ENCODE data around the gene IQCN. TPM values are rescaled to one million over a fixed set of nuclear protein-coding genes. Genes with fewer than 3 reads are reported as not detected.

The IQCN gene
- total RNA-seq, 2 experiments from 2014 or later, result 6.3 to 7.2 TPM

DNA sequence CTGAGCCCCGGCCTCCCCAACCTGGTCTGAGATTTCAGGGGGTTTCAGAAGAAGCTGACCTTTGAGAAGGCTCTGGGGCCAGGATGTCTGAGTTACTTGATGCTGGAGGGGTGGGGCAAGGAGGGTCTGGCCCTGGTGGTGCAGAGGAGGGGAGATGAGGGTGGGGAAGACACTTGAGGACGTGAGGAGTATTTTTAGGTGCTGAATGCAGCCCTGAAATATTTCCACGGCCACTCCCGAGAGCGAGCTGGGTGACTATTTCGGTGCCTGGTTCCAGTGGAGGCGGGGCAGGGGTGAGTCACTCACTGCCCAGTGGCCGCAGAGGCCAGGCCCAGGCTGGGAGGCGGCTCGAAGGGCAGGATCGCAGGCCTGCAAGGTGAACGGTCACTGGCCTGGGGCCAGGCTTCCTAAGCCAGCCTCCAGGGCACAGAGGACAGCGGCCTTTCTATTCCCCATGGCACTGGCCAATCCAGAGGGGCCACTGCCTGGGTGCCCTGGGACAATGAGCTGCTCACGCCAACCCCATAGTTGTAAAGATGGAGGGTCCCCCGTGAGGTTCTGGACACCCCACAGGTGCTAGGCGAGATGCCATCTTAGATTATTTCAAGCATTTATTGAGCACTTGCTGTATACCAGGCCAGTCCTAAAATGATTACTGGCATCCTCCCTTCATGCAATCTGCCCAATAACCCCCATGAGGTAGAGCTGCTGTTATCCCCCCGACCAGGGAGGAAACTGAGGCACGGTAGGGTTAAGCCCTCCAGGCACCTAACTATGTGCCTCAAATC lies 26.9 kb upstream of the IQCN start:
- no peak overlapping the region for H3K27ac Mint-ChIP-seq
- CTCF ChIA-PET, result interaction anchor here (1.8 to 7.8 kb wide), 3 partner anchors 9 to 21 kb away, joined by 9 to 98 read pairs (median 29); partner anchors contain the start of genes JUND and LSM4
- peaks cover 17% of the 10 kb centered on the region for H3K36me3 Mint-ChIP-seq (ENCODE audit: low read depth)
- no peak overlapping the region for H3K4me3 Mint-ChIP-seq
- peaks cover 53% of the 10 kb centered on the region for H3K4me1 Mint-ChIP-seq
- no peak for DNase-seq
- H3K27me3 Mint-ChIP-seq, result no peaks in the 10 kb centered on the region
- H3K9me3 Mint-ChIP-seq, result peaks cover 2% of the 10 kb centered on the region
- POLR2A ChIA-PET, result interaction anchor here (4.5 kb wide), 1 partner anchor 21 kb away, joined by 128 read pairs; the partner anchor contains the start of gene JUND

DNA sequence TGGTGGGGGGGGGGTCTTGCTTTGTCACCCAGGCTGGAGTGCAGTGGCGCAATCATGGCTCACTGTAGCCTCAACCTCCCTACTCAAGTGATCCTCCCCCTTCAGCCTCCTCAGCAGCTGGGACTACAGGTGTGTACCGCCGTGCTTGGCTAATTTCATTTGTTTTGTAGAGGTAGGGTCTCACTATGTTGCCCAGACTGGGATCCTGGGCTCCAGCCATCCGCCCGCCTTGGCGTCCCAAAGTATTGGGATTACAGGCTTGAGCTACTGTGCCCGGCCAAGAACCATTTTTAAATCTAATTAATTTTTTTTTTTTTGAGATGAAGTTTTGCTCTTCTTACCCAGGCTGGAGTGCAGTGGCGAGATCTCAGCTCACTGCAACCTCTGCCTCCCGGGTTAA lies 25.4 kb upstream of the IQCN start:
- CTCF ChIA-PET, result interaction anchor here (0.6 to 7.8 kb wide), 3 partner anchors 16 to 58 kb away, joined by 3 to 98 read pairs (median 4); partner anchors contain the start of gene JUND
- no peak overlapping the region for H3K4me3 Mint-ChIP-seq
- no peak for DNase-seq
- peaks cover 9% of the 10 kb centered on the region for H3K36me3 Mint-ChIP-seq (ENCODE audit: low read depth)
- no peaks in the 10 kb centered on the region for H3K27me3 Mint-ChIP-seq
- POLR2A ChIA-PET, result interaction anchor here (0.6 to 1.2 kb wide), 3 partner anchors 17 to 25 kb away, joined by 4 read pairs; partner anchors contain the start of gene JUND
- peaks cover 2% of the 10 kb centered on the region for H3K9me3 Mint-ChIP-seq
- H3K4me1 Mint-ChIP-seq, result peaks cover 55% of the 10 kb centered on the region
- H3K27ac Mint-ChIP-seq, result no peak overlapping the region

DNA sequence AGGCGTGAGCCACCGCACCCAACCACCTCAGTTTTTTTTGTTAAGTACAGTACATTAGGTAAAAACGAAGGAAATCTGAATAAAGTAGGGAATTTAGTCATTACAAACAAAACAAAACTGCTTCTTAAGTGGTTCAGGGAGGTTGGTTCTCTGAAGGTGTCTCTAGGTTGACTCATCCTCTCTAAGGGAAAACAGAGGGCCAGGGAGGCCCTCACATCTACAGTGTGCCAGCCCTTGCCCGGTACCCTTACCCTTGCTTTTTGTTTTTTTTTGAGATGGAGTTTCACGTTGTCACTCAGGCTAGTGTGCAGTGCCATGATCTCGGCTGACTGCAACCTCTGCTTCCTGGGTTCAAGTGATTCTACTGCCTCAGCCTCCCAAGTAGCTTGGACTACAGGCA lies 24.3 kb upstream of the IQCN start:
- Mint-ChIP-seq H3K36me3 (ENCODE audit: low read depth) (peaks cover 2% of the 10 kb centered on the region), H3K27me3 (no peaks in the 10 kb centered on the region), H3K27ac (peak overlapping the region; percentile 72), H3K9me3 (peaks cover 2% of the 10 kb centered on the region), H3K4me1 (peaks cover 63% of the 10 kb centered on the region), H3K4me3 (no peak overlapping the region)
- POLR2A ChIA-PET, result interaction anchor here (1.7 kb wide), 1 partner anchor 17 kb away, joined by 3 read pairs; the partner anchor contains the start of gene JUND
- DNase-seq, result no peak
- CTCF ChIA-PET, result interaction anchor here (7.8 kb wide), 1 partner anchor 19 kb away, joined by 98 read pairs; the partner anchor contains the start of gene JUND

DNA sequence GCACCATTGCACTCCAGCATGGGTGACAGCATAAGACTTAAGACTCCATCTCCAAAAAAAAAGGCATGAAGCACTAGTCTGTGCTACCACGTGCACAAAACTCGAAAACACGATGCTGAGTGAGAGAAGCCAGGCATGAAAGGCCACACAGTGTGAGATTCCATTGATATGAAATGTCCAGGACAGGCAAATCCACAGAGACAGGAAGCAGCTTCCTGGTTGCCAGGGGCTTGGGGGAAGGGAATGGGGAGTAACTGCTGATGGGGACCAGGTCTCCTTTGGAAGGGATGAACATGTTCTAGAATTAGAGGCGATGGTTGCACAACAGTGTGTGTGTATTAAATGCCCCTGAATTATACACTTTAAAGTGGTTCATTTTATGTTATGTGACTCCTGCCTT lies 23.1 kb upstream of the IQCN start:
- Mint-ChIP-seq H3K36me3 (ENCODE audit: low read depth) (peaks cover 3% of the 10 kb centered on the region), H3K27me3 (no peaks in the 10 kb centered on the region), H3K4me1 (peaks cover 66% of the 10 kb centered on the region), H3K27ac (no peak overlapping the region), H3K4me3 (no peak overlapping the region), H3K9me3 (peaks cover 2% of the 10 kb centered on the region)
- no peak for DNase-seq
- ChIA-PET POLR2A (interaction anchor here (0.6 to 1.7 kb wide), 3 partner anchors 16 to 25 kb away, joined by 3 to 5 read pairs (median 3); partner anchors contain the start of gene JUND), CTCF (interaction anchor here (2.5 kb wide), 1 partner anchor 17 kb away, joined by 29 read pairs; the partner anchor contains the start of gene JUND)

DNA sequence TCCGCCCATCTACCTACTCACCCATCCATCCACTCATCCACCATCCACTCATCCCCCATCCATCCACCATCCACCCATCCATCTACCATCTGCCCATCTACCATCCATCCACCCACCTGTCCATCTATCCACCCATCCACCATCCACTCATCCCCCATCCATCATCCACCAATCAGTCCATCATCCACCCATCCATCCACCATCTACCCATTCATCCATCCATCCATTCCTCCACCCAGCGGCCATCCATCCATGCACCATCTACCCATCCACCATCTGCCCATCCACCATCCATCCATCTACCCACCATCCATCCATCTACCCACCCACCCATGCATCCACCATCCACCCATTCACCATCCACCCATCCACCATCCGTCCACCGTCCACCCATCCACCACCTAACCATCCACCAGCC lies 20.8 kb upstream of the IQCN start:
- ChIA-PET POLR2A (no interaction called here), CTCF (interaction anchor here (3.6 kb wide), 1 partner anchor 16 kb away, joined by 69 read pairs; the partner anchor contains the start of gene JUND)
- DNase-seq, result no peak
- Mint-ChIP-seq H3K9me3 (peaks cover 2% of the 10 kb centered on the region), H3K4me3 (no peak overlapping the region), H3K4me1 (peaks cover 75% of the 10 kb centered on the region), H3K36me3 (ENCODE audit: low read depth) (peaks cover 4% of the 10 kb centered on the region), H3K27me3 (no peaks in the 10 kb centered on the region), H3K27ac (peak overlapping the region; percentile 95)

DNA sequence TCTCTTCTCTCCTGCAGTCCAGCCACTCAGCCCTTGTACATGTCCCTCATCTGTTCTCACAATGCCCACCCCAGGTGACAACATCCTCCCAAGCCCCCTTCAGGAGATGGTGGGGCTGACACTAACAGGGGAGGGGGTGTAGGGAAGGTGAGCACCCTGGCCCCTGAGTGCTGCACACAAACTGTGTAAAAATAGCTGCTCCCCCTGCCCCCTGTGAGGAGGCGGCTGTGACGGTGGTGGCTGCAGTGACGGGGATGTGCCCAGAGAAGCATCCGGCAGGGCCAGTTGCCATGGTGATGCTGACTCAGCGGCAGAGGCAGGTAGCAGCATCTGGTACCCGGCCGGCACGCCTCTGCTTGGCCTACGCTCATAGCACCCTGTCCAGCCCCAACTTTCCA lies 20.2 kb upstream of the IQCN start:
- Mint-ChIP-seq H3K27ac (peak overlapping the region; percentile 95), H3K4me3 (peak overlapping the region; percentile 93), H3K27me3 (no peaks in the 10 kb centered on the region), H3K36me3 (ENCODE audit: low read depth) (peaks cover 4% of the 10 kb centered on the region), H3K9me3 (peaks cover 2% of the 10 kb centered on the region), H3K4me1 (peaks cover 79% of the 10 kb centered on the region)
- POLR2A ChIA-PET, result interaction anchor here (4.7 kb wide), 1 partner anchor 14 kb away, joined by 92 read pairs; the partner anchor contains the start of gene JUND
- DNase-seq, result peak; percentile 93
- CTCF ChIA-PET, result interaction anchor here (3.6 kb wide), 1 partner anchor 15 kb away, joined by 69 read pairs; the partner anchor contains the start of gene JUND

DNA sequence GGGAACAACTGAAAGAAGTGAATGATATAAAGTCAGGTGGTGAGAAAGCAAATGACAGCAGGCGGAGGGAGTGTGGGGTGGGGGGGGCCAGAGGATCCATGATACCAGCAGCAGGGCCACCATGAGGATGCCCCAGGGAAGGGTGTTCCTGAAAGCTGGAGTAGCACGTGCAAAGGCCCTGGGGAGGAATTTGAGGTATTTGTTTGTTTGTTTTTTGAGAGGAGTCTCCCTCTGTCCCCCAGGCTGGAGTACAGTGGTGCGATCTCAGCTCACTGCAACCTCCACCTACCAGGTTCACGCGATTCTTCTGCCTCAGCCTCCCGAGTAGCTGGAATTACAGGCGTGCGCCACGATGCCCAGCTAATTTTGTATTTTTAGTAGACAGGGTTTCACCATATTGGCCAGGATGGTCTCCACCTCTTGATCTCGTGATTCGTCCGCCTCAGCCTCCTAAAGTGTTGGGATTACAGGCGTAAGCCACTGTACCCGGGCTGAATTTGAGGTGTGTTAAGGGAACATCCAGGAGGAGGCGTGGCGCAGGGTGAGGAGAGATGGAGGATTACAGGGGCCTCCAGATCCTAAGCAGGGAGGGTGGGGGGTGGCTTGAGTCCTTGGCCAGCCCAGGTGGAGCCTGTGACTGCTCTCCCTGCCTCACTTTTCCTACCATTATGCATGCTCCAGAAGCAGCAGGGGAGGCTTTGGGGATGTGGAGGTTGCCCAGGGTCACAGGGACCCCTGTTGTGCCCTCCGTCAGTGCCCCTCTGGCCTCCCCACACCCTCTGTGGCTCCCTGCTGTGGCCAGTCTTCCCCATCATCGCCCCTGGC lies 19.6 kb upstream of the IQCN start:
- DNase-seq, result no peak
- H3K4me1 Mint-ChIP-seq, result peaks cover 76% of the 10 kb centered on the region
- POLR2A ChIA-PET, result interaction anchor here (1.6 to 4.7 kb wide), 2 partner anchors 11 to 14 kb away, joined by 9 to 92 read pairs; partner anchors contain the start of gene JUND
- peak overlapping the region; percentile 95 for H3K27ac Mint-ChIP-seq
- peak overlapping the region; percentile 93 for H3K4me3 Mint-ChIP-seq
- CTCF ChIA-PET, result interaction anchor here (0.6 to 3.6 kb wide), 6 partner anchors 11 to 493 kb away, joined by 3 to 69 read pairs (median 4); partner anchors contain the start of genes JUND and LSM4
- peaks cover 2% of the 10 kb centered on the region for H3K9me3 Mint-ChIP-seq
- no peaks in the 10 kb centered on the region for H3K27me3 Mint-ChIP-seq
- peaks cover 4% of the 10 kb centered on the region for H3K36me3 Mint-ChIP-seq (ENCODE audit: low read depth)

DNA sequence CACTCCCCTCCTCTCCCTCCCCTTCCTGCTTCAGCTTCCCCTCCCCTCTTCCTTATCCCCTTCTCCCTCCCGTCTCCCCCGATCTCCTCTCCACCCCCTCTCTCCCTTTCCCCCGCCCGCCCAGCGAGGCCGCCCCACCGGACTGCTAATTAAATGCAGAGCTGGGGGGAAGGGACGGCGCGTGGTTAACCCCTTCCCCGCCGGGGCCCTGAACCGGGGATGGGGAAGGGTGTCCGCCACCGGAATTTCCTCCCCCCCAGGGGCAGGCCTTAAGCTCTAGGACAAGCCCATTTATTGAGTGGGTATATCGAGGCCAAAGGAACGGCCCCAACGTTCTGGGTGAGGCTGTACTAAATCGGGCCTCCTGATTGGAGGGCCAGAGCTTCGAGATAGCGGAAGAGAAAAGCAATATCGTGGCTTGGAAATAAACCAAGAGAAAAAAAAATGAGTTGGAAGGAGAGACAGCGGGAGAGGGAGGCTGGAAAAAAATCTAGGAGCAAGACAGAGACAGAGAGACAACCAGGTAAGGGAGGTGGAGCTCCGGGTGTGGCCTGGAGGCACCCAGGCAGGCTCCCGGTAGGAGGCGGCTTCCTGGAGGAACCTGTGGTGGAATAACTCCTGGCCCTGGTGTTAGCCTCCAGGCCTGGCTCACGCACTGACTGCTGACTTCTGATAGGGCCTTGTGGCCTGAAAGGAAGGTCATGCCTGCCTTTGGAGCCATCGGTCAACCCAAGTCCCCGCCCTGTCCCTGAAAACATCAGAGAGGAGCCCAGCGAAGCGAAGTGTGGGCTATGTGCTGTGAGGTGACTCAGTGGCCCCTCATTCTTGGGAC lies 18.8 kb upstream of the IQCN start:
- CTCF ChIA-PET, result interaction anchor here (0.5 to 3.6 kb wide), 12 partner anchors 9 to 494 kb away, joined by 3 to 69 read pairs (median 4); partner anchors contain the start of genes ELL, JUND and LSM4
- H3K4me1 Mint-ChIP-seq, result peaks cover 78% of the 10 kb centered on the region
- peaks cover 4% of the 10 kb centered on the region for H3K36me3 Mint-ChIP-seq (ENCODE audit: low read depth)
- POLR2A ChIA-PET, result interaction anchor here (1.6 to 4.7 kb wide), 2 partner anchors 12 to 13 kb away, joined by 9 to 92 read pairs; partner anchors contain the start of gene JUND
- DNase-seq, result peak; percentile 57
- no peaks in the 10 kb centered on the region for H3K27me3 Mint-ChIP-seq
- peak overlapping the region; percentile 93 for H3K4me3 Mint-ChIP-seq
- peak overlapping the region; percentile 95 for H3K27ac Mint-ChIP-seq
- H3K9me3 Mint-ChIP-seq, result peaks cover 2% of the 10 kb centered on the region

DNA sequence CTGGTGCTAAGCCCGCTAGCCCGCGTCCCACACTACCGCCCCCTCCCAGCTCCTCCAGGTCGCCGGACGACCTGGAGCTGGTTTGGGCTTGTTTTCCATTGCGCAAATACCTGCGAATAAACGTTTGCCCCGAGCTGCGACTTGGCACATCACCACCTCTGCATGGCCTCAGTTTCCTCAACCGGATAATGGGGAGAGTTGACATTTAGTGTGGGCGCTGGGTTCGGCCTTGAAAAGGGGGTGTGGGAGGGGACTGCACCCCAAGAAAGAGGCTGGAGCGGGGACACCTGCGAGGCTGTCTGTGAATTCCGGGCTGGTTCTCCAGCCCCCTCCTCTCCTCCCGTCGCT lies 18.2 kb upstream of the IQCN start:
- peak overlapping the region; percentile 95 for H3K27ac Mint-ChIP-seq
- ChIA-PET CTCF (interaction anchor here (0.7 to 3.6 kb wide), 9 partner anchors 9 to 230 kb away, joined by 3 to 69 read pairs (median 9); partner anchors contain the start of genes ELL, JUND and LSM4), POLR2A (interaction anchor here (0.6 to 4.7 kb wide), 3 partner anchors 12 to 36 kb away, joined by 3 to 92 read pairs (median 9); partner anchors contain the start of gene JUND)
- no peaks in the 10 kb centered on the region for H3K27me3 Mint-ChIP-seq
- peak; percentile 47 for DNase-seq
- H3K4me3 Mint-ChIP-seq, result peak overlapping the region; percentile 93
- peaks cover 2% of the 10 kb centered on the region for H3K9me3 Mint-ChIP-seq
- peaks cover 75% of the 10 kb centered on the region for H3K4me1 Mint-ChIP-seq
- peaks cover 4% of the 10 kb centered on the region for H3K36me3 Mint-ChIP-seq (ENCODE audit: low read depth)

DNA sequence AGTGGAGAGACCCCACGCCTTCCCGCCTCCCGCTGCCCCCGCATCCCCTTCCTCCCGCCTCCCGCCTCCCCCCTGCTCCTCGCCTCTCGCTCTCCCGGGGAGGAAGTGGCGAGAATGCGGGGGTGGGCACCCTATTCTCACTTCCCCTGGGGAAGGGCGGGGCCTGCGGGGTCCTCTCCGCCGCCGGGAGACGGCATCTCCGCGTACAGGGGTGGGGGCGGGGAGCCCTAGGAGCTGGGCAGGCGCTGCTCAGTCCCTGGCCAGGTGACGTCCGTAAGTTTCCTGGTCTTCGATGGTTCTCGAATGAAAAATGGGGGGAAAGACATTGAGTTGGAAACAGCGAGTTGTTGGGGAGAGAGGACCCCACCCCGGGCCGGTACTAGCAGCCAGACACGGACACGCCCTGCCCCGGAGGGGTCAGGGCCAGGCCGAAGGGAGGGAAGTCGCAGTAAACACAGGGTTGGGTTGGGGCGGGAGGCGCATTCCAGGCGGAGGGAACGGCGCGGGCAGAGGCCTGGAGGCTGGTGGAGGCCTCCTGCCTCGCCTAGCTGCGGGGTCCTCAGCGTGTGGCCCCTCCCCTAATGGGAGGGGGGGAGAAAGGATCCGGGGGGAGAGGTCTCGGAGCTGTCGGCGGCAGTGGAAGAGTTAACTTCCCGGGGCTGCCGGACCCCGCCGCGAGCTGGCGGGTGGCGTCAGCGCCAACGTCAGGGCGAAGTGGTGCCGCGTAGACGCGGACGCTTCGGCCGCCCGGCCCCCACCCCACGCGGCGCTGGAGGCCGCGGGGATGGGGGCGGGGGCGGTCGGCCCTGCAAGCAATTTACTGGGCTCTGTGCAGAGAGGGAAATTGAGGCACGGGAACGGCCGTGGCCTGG lies 17.6 kb upstream of the IQCN start:
- DNase-seq, result peak; percentile 84
- Mint-ChIP-seq H3K27ac (peak overlapping the region; percentile 96), H3K27me3 (no peaks in the 10 kb centered on the region), H3K9me3 (peaks cover 2% of the 10 kb centered on the region), H3K4me3 (peak overlapping the region; percentile 93), H3K4me1 (peaks cover 76% of the 10 kb centered on the region), H3K36me3 (ENCODE audit: low read depth) (peaks cover 4% of the 10 kb centered on the region)
- ChIA-PET CTCF (interaction anchor here (0.6 to 3.6 kb wide), 10 partner anchors 10 to 230 kb away, joined by 3 to 69 read pairs (median 6); partner anchors contain the start of genes ELL, JUND and LSM4), POLR2A (interaction anchor here (0.6 to 4.7 kb wide), 3 partner anchors 12 to 36 kb away, joined by 3 to 92 read pairs (median 9); partner anchors contain the start of gene JUND)

All from activated CD4-positive, alpha-beta T cell treated with anti-CD3 and anti-CD28 coated beads, Interleukin-2, amount 10 ng/mL, durations not matched to agents 7 days and 5 days (primary cell).